Subcutaneous abdominal adipose tissue (tissue), 5 donors: ENCODE measurements around the gene SLC29A1.

Experiments
- H3K27ac ChIP-seq: one replicate; pipeline ENCODE4 v1.7.0; 2013; ENCODE audit warnings: low read depth, mild to moderate bottlenecking, inconsistent platforms, low read length, moderate library complexity
- H3K27me3 ChIP-seq, 5 donors: one replicate each; pipeline ENCODE4 v1.7.0; 2013; ENCODE audit warnings: low read length in 5 of 5, inconsistent platforms in 1 of 5; ENCODE audit not compliant: control insufficient read depth in 5 of 5, insufficient read depth in 4 of 5
- H3K36me3 ChIP-seq, 5 donors: one replicate each; pipeline ENCODE4 v1.7.0; 2013; ENCODE audit warnings: low read length in 5 of 5; ENCODE audit not compliant: control insufficient read depth in 5 of 5, insufficient read depth in 5 of 5
- H3K4me1 ChIP-seq, 5 donors: one replicate each; pipeline ENCODE4 v1.7.0; 2013; ENCODE audit warnings: low read length in 5 of 5, mild to moderate bottlenecking in 3 of 5, moderate library complexity in 1 of 5; ENCODE audit not compliant: control insufficient read depth in 5 of 5, insufficient read depth in 5 of 5
- H3K4me3 ChIP-seq, 5 donors: one replicate each; pipeline ENCODE4 v1.7.0; 2013; ENCODE audit warnings: low read length in 5 of 5, low read depth in 1 of 5
- H3K9ac ChIP-seq, 5 donors: one replicate each; pipeline ENCODE4 v1.7.0; 2013; ENCODE audit warnings: low read length in 5 of 5, mild to moderate bottlenecking in 4 of 5, moderate library complexity in 3 of 5
- H3K9me3 ChIP-seq, 5 donors: one replicate each; pipeline ENCODE4 v1.7.0; 2013; ENCODE audit warnings: low read length in 5 of 5; ENCODE audit not compliant: control insufficient read depth in 5 of 5
- donor health status: healthy.
- donor health status: healthy.
- donor health status: healthy.
- donor health status: healthy.
- donor health status: healthy.

Gene SLC29A1

DNA sequence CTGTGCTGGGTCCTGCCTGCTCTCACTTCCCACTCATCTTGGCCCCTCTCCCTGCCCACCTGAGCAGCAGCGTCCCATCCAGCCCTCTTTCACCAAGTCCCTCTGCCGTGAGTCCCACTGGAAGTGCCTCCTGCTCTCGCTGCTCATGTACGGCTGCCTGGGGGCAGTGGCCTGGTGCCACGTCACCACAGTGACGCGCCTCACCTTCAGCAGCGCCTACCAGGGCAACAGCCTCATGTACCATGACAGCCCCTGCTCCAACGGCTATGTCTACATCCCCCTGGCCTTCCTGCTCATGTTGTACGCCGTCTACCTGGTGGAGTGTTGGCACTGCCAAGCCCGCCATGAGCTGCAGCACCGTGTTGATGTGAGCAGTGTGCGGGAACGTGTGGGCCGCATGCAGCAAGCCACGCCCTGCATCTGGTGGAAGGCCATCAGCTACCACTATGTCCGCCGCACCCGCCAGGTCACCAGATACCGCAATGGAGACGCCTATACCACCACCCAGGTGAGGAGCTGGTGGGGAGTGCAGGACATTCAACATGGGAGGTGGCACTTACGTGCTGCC, 49.7 kb downstream of the SLC29A1 start:
- H3K27ac ChIP-seq: no peak overlapping the region
- H3K9me3 ChIP-seq: no peaks in the 10 kb centered on the region
- H3K9ac ChIP-seq: no peak overlapping the region
- peaks cover 0 to 20% (median 7%) of the 10 kb centered on the region in 5 donors for H3K4me1 ChIP-seq
- no peaks in the 10 kb centered on the region for H3K36me3 ChIP-seq
- H3K4me3 ChIP-seq: no peak overlapping the region
- peaks cover 57 to 78% (median 65%) of the 10 kb centered on the region in 5 donors for H3K27me3 ChIP-seq

DNA sequence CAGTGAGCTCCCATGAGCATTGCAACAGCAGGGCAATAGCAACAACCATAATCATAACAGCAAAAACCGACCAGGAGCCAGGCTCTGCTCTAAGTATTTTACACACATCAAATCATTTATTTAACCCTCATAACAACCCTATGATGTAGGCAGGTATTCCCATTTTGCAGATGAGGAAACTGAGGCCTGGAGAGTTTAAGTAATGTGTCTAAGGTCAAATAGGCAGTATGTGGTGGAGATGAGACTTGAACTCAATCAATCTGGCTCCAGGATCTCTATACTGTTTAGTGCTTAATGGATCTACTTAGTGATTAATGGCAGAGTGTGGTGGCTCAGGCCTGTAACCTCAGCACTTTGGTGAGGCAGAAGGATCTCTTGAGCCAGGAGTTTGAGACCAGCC, 50.2 kb downstream of the SLC29A1 start:
- peaks cover 0 to 20% (median 7%) of the 10 kb centered on the region in 5 donors for H3K4me1 ChIP-seq
- H3K9me3 ChIP-seq: no peaks in the 10 kb centered on the region
- H3K9ac ChIP-seq: no peak overlapping the region
- peaks cover 57 to 77% (median 60%) of the 10 kb centered on the region in 5 donors for H3K27me3 ChIP-seq
- no peaks in the 10 kb centered on the region for H3K36me3 ChIP-seq
- H3K4me3 ChIP-seq: no peak overlapping the region
- no peak overlapping the region for H3K27ac ChIP-seq

DNA sequence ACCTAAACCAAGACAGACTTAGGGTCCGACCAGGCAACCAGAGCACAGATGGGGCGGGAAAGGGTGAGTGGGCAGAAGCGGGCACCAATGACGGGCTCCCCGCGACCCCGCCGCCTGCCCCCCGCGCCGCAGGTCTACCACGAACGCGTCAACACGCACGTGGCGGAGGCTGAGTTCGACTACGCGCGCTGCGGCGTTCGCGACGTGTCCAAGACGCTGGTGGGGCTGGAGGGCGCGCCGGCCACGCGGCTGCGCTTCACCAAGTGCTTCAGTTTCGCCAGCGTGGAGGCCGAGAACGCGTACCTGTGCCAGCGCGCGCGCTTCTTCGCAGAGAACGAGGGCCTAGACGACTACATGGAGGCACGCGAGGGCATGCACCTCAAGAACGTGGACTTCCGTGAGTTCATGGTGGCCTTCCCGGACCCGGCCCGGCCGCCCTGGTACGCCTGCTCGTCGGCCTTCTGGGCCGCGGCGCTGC, 51.9 kb downstream of the SLC29A1 start:
- Histone ChIP-seq H3K4me1 (peaks cover 0 to 17% (median 7%) of the 10 kb centered on the region in 5 donors), H3K27me3 (peaks cover 44 to 70% (median 60%) of the 10 kb centered on the region in 5 donors), H3K9me3 (no peaks in the 10 kb centered on the region), H3K9ac (no peak overlapping the region), H3K36me3 (no peaks in the 10 kb centered on the region), H3K27ac (no peak overlapping the region), H3K4me3 (peak overlapping the region in 3 of 5 donors; percentile 22 to 56 (median 43))

DNA sequence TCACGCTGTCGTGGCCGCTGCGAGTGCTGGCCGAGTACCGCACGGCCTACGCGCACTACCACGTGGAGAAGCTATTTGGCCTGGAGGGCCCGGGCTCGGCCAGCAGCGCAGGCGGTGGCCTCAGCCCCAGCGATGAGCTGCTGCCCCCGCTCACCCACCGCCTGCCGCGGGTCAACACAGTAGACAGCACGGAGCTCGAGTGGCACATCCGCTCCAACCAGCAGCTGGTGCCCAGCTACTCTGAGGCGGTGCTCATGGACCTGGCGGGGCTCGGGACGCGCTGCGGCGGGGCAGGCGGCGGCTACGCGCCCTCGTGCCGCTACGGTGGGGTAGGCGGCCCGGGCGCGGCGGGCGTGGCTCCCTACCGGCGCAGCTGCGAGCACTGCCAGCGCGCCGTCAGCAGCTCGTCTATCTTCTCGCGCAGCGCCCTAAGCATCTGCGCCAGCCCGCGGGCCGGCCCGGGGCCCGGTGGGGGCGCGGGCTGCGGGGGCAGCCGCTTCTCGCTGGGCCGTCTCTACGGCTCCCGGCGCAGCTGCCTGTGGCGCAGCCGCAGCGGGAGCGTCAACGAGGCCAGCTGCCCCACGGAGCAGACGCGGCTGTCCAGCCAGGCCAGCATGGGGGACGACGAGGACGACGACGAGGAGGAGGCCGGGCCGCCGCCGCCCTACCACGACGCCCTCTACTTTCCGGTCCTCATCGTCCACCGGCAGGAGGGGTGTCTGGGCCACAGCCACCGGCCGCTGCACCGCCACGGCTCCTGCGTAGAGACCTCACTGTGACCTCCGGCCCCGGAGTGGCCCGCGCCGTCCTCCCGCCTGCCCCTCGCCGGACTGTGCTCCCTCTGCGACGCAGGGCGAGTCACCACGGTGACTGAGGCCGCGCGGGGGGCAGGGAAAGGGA, 52.6 kb downstream of the SLC29A1 start:
- Histone ChIP-seq H3K4me3 (peak overlapping the region in 4 of 5 donors; percentile 22 to 56 (median 35)), H3K9ac (no peak overlapping the region)

DNA sequence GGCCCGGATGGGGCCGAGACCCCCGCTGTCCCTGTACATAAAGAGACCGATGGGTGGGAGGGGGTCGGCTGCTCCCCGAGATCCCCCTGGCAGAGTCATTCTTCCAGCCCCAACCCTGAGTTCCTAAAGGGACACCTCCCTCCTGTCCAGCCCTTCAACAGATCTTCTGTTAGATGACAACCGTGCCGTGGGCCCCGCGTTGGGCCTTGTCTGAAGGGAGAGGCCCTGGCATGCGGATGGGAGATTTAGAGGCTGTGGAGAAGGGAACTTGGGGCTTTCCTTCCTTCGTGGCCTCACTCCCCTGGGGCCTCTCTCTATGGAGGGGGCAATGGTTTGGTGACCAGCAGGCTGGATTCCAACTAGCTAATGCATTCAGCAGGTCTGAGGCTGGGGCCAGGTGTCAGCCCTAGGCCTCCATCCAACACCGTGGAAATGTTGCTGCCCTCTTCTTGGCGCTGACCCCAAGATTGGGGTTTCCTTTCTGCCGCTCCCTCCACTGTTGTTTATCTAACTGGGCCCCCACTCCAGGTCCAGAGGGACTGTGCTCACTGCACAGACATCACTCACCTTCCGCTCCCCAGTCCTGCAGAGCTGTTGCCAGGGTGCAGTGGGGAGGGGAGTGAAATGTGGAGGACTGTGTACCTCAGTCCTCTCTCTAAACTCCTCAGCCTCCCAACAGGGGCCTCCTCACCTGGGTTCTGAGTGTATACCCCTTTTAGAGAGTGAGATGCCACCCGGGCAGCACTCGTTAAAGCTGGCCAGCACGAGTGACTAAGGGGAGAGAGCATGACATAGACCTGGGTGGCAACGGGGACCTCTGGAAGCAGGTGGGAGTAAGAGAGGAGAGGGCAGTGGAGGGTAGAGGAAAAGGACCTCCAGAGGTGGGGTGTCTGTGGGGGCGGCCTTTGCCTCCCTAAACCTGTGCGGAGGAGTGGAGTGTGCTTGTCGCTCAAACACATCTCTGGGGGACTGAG, 53.6 kb downstream of the SLC29A1 start:
- no peaks in the 10 kb centered on the region for H3K9me3 ChIP-seq
- H3K9ac ChIP-seq: no peak overlapping the region
- peaks cover 0 to 12% (median 7%) of the 10 kb centered on the region in 5 donors for H3K4me1 ChIP-seq
- peaks cover 35 to 60% (median 50%) of the 10 kb centered on the region in 5 donors for H3K27me3 ChIP-seq
- no peak overlapping the region for H3K27ac ChIP-seq
- no peaks in the 10 kb centered on the region for H3K36me3 ChIP-seq
- peak overlapping the region in 1 of 5 donors; percentile 56 for H3K4me3 ChIP-seq

More for the DNA sequence above, 52.6 kb downstream of the SLC29A1 start:
- Histone ChIP-seq H3K27me3 (peaks cover 44 to 69% (median 59%) of the 10 kb centered on the region in 5 donors), H3K4me1 (peaks cover 0 to 16% (median 7%) of the 10 kb centered on the region in 5 donors), H3K36me3 (no peaks in the 10 kb centered on the region), H3K27ac (no peak overlapping the region), H3K9me3 (no peaks in the 10 kb centered on the region)

DNA sequence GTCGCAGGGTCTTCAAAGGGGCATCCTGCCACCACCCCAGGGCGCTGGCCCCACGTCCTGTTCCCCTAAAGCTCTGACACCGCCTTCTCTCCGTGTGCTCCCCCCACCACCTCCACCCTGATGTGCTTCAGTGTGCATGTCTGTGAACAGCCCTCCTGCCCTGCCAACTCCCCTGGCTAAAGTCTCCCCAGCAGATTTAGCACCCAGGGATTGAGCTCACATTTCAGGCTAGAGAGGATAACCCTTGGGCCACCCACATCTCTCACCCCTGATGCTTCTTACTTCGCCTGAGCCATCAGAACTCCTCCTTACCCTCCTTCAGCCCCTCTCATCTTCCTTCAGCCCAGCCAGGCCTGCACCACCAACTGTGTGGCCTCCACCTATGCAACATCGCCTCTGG, 54.4 kb downstream of the SLC29A1 start:
- no peak overlapping the region for H3K9ac ChIP-seq
- H3K27ac ChIP-seq: no peak overlapping the region
- H3K9me3 ChIP-seq: no peaks in the 10 kb centered on the region
- peaks cover 27 to 51% (median 48%) of the 10 kb centered on the region in 5 donors for H3K27me3 ChIP-seq
- H3K4me3 ChIP-seq: no peak overlapping the region
- H3K36me3 ChIP-seq: no peaks in the 10 kb centered on the region
- H3K4me1 ChIP-seq: peaks cover 0 to 12% (median 7%) of the 10 kb centered on the region in 5 donors

DNA sequence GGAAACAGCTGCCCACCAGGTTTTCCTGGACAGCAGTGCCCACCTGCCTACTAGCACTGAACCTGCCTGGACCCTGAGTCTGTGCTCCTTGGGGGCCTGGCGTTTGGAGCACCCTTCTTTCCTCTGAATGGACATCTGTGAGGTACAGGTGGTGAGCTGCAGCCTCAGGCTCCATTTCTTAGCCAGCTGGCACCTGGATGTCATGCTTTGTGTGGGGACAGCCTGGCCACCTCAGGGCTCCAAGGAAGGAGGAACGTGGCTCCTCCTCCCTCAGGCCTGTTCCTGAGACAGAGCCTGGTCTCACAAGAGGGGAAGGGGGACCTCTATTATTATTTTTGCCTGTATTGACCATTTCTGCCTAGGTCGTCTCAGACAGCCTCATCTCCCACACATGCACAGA, 54.9 kb downstream of the SLC29A1 start:
- Histone ChIP-seq H3K27me3 (peaks cover 21 to 46% (median 43%) of the 10 kb centered on the region in 5 donors), H3K9ac (no peak overlapping the region), H3K9me3 (no peaks in the 10 kb centered on the region), H3K27ac (no peak overlapping the region), H3K4me1 (peaks cover 0 to 12% (median 7%) of the 10 kb centered on the region in 5 donors), H3K36me3 (no peaks in the 10 kb centered on the region), H3K4me3 (no peak overlapping the region)

DNA sequence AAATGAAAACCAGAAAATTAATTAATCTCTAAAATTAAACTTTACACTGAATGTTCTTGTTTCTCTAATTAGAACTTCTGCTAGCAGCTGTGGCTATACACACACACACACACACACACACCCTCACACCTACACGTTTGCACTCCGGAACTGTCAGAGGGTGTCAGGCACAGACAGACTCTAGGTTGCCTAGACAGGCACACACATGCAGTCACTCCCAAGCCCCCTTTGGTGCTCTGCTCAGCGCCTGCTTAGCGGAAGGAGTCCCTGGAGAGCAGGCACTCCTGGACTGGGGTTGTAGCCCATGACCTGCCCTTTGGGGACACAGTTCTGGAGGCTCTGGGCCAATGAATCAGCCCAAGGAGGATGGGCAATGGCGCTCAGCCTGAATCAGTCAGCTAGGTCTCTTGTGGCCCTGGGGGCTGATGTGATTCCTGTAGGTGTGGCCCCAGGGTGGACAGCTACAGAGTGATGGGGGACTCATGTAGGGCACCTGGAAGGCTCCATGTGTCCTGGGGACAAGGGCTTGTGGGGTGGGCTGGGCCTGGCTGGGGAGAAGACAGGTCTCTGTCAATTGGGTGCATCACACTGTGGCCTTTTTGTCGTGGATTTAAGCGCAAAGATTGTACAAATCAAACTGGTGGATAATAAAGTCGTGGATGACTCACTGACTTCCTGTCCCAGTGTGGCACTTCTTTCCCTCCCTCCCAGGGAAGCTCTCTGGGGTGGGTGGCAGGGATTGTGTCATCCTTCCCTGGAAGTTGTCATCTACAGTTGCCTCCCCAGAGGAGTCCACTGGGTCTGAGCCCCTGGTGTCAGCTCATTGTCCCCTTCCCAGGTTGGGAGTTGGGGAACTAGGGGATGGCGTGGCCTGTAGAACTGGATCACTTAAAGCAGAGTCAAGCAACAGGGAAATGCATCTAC, 55.6 kb downstream of the SLC29A1 start:
- peaks cover 20 to 44% (median 38%) of the 10 kb centered on the region in 5 donors for H3K27me3 ChIP-seq
- H3K9ac ChIP-seq: no peak overlapping the region
- no peak overlapping the region for H3K27ac ChIP-seq
- no peaks in the 10 kb centered on the region for H3K9me3 ChIP-seq
- H3K4me3 ChIP-seq: no peak overlapping the region
- peaks cover 0 to 12% (median 7%) of the 10 kb centered on the region in 5 donors for H3K4me1 ChIP-seq
- H3K36me3 ChIP-seq: no peaks in the 10 kb centered on the region
